Endothelial cell of umbilical vein (primary cell): ENCODE results near the gene CSNK1D.
A peak's percentile ranks its signal among the peaks of the same experiment; 100 is the strongest.

Experiments used
- GATA2 ChIP-seq: IDR thresholded peaks from 2 replicates; pipeline ENCODE4 v1.7.0; 2011; ENCODE audit warnings: low read depth, mild to moderate bottlenecking, moderate library complexity, mixed read lengths, low read length; ENCODE audit not compliant: insufficient read length, insufficient read depth
- JUN ChIP-seq: IDR thresholded peaks from 2 replicates; pipeline ENCODE4 v1.6.1; 2011; ENCODE audit warnings: borderline replicate concordance, low read depth; ENCODE audit not compliant: insufficient read length, insufficient read depth
- POLR2A ChIP-seq: IDR thresholded peaks from 2 replicates; pipeline ENCODE4 v1.6.1; 2012; ENCODE audit warnings: low read depth, mild to moderate bottlenecking, control low read depth, low read length
- POLR2AphosphoS5 ChIP-seq: IDR thresholded peaks from 2 replicates; pipeline ENCODE4 v1.6.1; 2012; ENCODE audit warnings: low read depth, mild to moderate bottlenecking, control low read depth, low read length, moderate library complexity; ENCODE audit not compliant: insufficient read depth
- TF ChIP-seq, protein P1 (sequence below), 2 donors: IDR thresholded peaks; 1 replicate in 1 of 2; 2 replicates in 1 of 2; pipeline ENCODE4 v1.5.1; 2011; ENCODE audit warnings: low read length in 2 of 2, mild to moderate bottlenecking in 2 of 2, moderate library complexity in 2 of 2, control low read depth in 1 of 2, inconsistent platforms in 1 of 2, low read depth in 1 of 2; ENCODE audit not compliant: insufficient read depth in 1 of 2; ENCODE audit errors: extremely low read depth in 1 of 2
- TF ChIP-seq, protein P2 (sequence below): IDR thresholded peaks from 2 replicates; pipeline ENCODE4 v1.6.1; 2011; ENCODE audit not compliant: insufficient read depth, insufficient read length

DNA sequence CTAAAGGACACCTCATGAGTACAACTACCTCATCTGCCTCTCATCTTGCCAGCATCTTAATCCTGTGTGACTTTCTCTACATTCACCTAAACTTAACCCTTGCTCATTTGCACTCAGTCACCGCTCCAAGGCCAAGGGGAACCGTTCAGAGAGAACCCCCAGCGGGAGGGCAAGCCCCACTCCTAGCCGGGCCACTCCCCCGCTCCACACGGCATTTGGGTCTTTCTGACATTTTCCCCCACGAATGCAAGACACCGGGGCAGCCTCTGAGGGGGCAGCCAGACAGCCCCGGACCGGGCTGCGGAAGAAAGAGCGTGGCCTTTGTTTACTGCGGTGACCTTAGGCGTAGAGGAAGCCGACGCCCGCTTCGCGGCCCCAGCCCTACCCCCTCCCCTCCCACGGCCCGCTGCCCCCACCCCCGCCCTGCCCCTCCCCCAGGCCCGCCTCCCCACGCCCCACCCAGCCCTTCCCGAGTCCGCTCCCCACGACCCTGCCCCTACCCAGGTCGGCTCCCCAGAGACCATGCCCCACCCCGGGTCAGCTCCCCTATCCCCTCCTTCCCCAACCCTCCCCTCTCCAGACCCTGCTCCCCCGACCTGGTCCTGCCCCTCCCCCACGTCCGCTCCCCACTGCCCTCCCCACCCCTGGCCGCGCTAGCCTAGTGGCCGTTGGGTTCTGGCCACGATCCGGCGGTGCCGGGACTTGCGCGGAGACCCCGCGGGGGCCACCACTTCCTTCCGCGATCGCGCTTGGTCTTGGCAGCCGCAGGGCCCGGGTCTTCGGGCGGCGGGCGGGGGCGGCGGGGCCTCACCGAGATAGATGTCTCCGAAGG, 789 bp downstream of the CSNK1D start:
- TF ChIP-seq GATA2 (no peak), POLR2AphosphoS5 (peak; percentile 2), POLR2A (no peak), JUN (no peak)
- TF ChIP-seq, protein P1, sequence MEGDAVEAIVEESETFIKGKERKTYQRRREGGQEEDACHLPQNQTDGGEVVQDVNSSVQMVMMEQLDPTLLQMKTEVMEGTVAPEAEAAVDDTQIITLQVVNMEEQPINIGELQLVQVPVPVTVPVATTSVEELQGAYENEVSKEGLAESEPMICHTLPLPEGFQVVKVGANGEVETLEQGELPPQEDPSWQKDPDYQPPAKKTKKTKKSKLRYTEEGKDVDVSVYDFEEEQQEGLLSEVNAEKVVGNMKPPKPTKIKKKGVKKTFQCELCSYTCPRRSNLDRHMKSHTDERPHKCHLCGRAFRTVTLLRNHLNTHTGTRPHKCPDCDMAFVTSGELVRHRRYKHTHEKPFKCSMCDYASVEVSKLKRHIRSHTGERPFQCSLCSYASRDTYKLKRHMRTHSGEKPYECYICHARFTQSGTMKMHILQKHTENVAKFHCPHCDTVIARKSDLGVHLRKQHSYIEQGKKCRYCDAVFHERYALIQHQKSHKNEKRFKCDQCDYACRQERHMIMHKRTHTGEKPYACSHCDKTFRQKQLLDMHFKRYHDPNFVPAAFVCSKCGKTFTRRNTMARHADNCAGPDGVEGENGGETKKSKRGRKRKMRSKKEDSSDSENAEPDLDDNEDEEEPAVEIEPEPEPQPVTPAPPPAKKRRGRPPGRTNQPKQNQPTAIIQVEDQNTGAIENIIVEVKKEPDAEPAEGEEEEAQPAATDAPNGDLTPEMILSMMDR (IDR thresholded peaks at IDR 0.05; ENCODE audit: extremely low read depth in 1 of 2, insufficient read depth in 1 of 2, low read depth in 1 of 2, low read length in 2 of 2) = no peak
- TF ChIP-seq, protein P2, sequence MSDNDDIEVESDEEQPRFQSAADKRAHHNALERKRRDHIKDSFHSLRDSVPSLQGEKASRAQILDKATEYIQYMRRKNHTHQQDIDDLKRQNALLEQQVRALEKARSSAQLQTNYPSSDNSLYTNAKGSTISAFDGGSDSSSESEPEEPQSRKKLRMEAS = no peak
